ENCODE results near the gene NFKBIA.
"Not testable (repeated sequence)": the region's sequence is repeated elsewhere in the genome, so short reads cannot be mapped to it uniquely, and the experiment has no call there.

Gene NFKBIA, protein sequence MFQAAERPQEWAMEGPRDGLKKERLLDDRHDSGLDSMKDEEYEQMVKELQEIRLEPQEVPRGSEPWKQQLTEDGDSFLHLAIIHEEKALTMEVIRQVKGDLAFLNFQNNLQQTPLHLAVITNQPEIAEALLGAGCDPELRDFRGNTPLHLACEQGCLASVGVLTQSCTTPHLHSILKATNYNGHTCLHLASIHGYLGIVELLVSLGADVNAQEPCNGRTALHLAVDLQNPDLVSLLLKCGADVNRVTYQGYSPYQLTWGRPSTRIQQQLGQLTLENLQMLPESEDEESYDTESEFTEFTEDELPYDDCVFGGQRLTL
- 284 to 2,743 reads per million in 2 donors for total RNA-seq

- peak; percentile 93 for DNase-seq
Measured at GRCh38 chr14:35404449-35405303, at the start of gene NFKBIA. Gene NFKBIA, minus strand, starts transcription at chr14:35404749. Its CDS starts 105 bp downstream, at chr14:35404644.

- DNase-seq = no peak
Measured at GRCh38 chr14:35446450-35446849, 41.9 kb upstream of the NFKBIA start.

- DNase-seq = no peak
Measured at GRCh38 chr14:35444104-35444503, 39.6 kb upstream of the NFKBIA start.

- DNase-seq = no peak
Measured at GRCh38 chr14:35441160-35441559, 36.6 kb upstream of the NFKBIA start.

GRCh38 chr14:35438910-35439713 is 34.6 kb upstream of the NFKBIA start:
- DNase-seq = no peak

GRCh38 chr14:35438492-35438891 is 33.9 kb upstream of the NFKBIA start:
- not testable (repeated sequence) for DNase-seq

DNA sequence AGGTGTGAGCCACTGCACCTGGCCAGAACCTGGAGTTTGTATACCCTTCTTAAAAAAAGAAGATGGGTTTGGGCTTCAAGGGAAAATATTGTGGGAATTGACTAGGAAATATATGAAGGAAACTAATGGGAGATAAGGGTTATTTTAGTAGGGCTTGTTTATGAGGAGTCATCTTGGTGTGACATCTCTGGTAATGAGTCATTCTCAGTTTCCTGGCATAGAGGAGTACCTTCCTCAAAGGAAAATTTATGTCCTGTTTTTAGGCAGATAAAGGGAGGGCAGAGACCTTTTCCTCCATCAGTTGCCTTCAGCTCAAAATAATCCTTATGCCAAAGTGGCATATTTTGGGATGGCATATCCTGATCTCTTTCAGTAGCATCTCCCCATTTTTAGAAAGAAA is 30.6 kb upstream of the NFKBIA start:
- DNase-seq = no peak

- no peak for DNase-seq
Measured at GRCh38 chr14:35433826-35434225, 29.3 kb upstream of the NFKBIA start.

DNA sequence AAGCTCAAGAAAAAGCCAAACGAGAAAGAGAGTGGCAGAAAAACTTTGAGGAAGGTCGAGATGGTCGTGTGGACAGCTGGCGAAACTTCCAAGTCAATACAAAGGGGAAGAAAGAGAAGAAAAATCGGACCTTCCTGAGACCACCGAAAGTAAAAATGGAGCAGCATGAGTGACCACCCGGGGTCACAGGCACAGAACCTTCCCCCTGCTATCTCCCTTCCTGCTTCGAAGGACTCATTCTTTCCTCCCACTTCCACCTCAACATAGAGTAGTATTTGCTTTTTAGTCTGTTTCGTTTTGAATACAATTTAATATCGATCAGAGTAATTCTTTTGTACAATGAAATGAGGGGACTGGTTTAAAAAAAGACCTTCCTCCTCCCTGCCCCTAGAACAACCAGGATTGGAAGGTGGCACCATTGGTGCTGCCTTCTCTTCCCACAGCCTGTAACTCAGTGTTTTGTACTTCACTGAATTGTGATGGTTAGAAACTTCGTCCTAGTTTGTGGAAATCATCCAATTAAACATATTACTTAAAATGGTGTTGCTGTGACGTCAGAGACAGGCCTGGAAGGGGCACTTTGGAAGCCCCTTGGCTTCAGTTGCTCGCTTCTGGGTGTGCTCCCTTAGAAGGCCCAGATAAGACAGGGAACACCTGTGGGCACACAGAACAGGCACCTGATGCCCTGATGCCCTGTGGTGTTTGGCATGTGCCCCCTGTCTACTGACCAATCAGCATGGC is 26.1 kb upstream of the NFKBIA start:
- DNase-seq = no peak

GRCh38 chr14:35429951-35430350 is 25.4 kb upstream of the NFKBIA start:
- DNase-seq = no peak

DNA sequence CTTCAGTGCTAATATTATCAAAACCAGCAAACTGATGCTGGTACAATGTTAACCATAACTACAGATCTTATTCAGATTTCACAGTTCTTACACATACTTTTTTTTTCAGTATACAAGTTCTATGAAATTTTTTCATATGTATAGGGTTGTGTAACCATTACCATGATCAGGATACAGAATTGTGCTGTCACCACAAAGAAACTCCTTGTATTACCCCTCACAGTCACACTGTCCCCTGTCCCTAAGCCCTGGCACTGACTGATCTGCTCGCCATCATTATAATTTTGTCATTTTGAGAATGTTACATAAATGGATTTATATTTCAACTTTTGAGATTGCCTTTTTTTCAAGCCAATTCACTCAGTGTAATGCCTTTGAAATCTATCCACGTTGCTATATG is 21.3 kb upstream of the NFKBIA start:
- no peak for DNase-seq

DNA sequence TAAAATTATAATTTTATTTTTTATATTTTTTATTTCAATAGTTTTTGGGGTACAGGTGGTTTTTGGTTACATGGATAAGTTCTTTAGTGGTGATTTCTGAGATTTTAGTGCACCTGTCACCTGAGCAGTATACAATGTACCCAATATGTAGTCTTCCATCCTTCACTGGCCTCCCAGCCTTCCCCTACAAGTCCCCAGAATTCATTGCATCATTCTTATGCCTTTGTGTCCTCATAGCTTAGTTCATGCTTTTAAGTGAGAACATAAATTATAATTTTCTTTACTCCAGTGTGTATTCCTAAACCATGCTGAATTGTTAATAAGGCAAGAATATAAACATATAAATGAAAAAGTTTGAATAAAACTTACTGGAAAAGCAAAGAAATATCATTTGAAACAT is 19.1 kb upstream of the NFKBIA start:
- no peak for DNase-seq

DNA sequence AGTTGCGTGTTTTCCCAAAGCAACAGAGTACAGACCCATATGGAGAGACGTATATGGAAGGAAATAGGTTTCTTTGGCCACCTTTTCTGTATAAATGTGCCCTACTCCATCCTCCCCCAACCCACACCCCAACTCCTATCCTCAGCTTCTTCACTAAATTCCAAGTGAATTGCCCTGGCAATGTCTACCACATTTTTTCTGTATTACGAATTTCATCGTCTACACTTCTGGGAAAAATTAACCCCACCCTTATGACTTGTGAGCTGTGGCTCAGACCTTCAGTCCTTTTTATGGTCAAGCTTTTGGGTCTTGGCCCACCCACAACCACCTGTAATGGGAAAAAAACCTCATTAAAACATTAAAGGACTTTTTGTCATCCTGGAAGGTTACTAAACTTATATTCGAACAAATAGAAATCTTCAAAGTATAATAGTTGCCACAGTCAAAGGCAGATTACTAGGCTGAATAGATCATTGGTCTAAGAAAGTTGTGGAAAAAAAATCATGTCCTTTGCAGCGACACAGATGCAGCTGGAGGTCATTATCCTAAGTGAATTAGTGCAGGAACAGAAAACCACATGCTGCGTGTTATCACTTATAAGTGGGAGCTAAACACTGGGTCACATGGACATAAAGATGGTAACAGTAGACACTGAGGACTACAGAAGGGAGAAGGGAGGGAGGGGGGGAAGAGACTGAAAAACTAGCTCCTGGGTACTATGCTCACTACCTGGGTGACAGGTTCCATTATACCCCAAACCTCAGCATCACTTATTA is 15.7 kb upstream of the NFKBIA start:
- no peak for DNase-seq

DNA sequence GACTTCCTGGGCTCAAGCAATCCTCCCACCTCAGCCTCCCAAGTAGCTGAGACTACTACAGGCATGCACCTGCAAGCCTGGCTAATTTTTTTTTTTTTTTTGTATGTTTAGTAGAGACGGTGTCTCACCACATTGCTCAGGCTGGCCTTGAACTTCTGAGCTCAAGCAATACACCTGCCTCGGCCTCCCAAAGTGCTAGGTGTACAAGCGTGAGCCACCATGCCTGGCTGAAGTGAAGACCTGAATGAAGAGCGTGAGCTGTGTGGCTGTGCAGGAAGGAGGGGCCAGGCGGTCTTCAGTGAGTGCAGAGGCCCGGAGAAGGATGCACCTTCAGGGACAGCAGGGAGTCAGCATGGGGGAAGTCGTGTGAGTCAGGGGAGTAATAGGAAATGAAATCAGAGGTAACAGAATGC is 14.9 kb upstream of the NFKBIA start:
- no peak for DNase-seq

- DNase-seq = no peak
Measured at GRCh38 chr14:35418093-35418492, 13.5 kb upstream of the NFKBIA start.

- DNase-seq = peak; percentile 56
Measured at GRCh38 chr14:35416108-35416750, 11.7 kb upstream of the NFKBIA start.

GRCh38 chr14:35414365-35414764 is 9.8 kb upstream of the NFKBIA start:
- DNase-seq = no peak

DNA sequence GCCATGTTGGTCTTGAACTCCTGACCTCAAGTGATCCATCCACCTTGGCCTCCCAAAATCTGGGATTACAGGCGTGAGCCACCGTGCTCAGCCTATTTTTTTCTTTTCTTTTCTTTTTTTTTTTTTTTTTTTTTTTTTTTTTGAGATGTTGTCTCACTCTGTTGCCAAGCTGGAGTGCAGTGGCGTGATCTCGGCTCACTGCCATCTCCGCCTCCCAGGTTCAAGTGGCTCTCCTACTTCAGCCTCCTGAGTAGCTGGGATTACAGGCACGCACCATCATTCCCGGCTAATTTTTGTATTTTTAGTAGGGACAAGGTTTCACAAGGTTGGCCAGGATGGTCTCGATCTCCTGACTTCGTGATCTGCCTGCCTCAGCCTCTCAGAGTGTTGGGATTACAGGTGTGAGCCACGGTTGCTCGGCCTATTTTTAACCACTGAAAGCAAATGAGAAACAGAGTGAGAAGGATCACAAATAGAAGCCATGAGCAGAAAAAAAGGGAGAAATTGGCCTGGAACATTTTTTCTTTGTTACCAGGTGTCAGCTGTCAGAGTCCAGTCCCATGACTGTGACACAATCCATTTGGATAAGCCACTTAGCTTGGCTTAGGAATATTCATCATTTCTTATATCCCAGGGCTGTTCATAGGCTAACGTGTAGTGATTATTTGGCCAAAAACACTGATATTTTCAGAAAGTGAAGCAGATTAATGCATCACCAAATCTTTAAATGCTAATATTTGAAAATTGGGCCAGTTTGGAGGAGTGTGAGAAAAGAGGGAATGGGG is 7.9 kb upstream of the NFKBIA start:
- no peak for DNase-seq

- DNase-seq = no peak
Measured at GRCh38 chr14:35410858-35411257, 6.3 kb upstream of the NFKBIA start.

- no peak for DNase-seq
Measured at GRCh38 chr14:35409595-35409994, 5.0 kb upstream of the NFKBIA start.

All from T-helper 9 cell (primary cell).